Lung (tissue), 12 donors: ENCODE data around the gene NOCT. TPM values are rescaled to one million over a fixed set of nuclear protein-coding genes. Genes with fewer than 3 reads are reported as not detected.

Experiments
- ATAC-seq: fragments of 200-7000 bp; cut with Tn5 transposase; one replicate; pipeline ENCODE4 v1.9.1; 2020; ENCODE audit warnings: moderate number of reproducible peaks; ENCODE audit not compliant: insufficient read depth, low FRiP score
- DNase-seq, 3 donors: peaks; one replicate each; pipeline ENCODE4 v3.0.0-alpha.2; 2013 to 2017
- H3K27ac ChIP-seq, 2 donors: one replicate each; pipeline ENCODE4 v1.5.1; 2013; ENCODE audit warnings: mild to moderate bottlenecking in 2 of 2, moderate library complexity in 2 of 2, control low read depth in 1 of 2, inconsistent platforms in 1 of 2, low read depth in 1 of 2, low read length in 1 of 2
- H3K27me3 ChIP-seq, 3 donors: one replicate each; pipeline ENCODE4 v1.5.1; 2013; ENCODE audit warnings: low read length in 2 of 3; ENCODE audit not compliant: control insufficient read depth in 3 of 3, insufficient read depth in 3 of 3
- H3K36me3 ChIP-seq, 4 donors: one replicate each; pipeline ENCODE4 v1.5.1; 2013; ENCODE audit warnings: low read length in 4 of 4, mild to moderate bottlenecking in 1 of 4, moderate library complexity in 1 of 4; ENCODE audit not compliant: control insufficient read depth in 4 of 4, insufficient read depth in 4 of 4
- H3K4me1 ChIP-seq, 5 donors: one replicate each; pipeline ENCODE4 v1.5.1; 2013; ENCODE audit warnings: low read length in 5 of 5, mild to moderate bottlenecking in 2 of 5, moderate library complexity in 1 of 5; ENCODE audit not compliant: control insufficient read depth in 5 of 5, insufficient read depth in 5 of 5
- H3K4me3 ChIP-seq: one replicate; pipeline ENCODE4 v1.5.1; 2013; ENCODE audit warnings: mild to moderate bottlenecking, control low read depth, moderate library complexity
- H3K9ac ChIP-seq, 2 donors: one replicate each; pipeline ENCODE4 v1.5.1; 2013; ENCODE audit warnings: low read length in 2 of 2, control low read depth in 1 of 2; ENCODE audit not compliant: insufficient read depth in 1 of 2
- H3K9me3 ChIP-seq, 4 donors: one replicate each; pipeline ENCODE4 v1.5.1; 2013; ENCODE audit warnings: low read length in 3 of 4, mild to moderate bottlenecking in 1 of 4, moderate library complexity in 1 of 4; ENCODE audit not compliant: control insufficient read depth in 4 of 4, insufficient read depth in 3 of 4
- CTCF ChIP-seq: IDR thresholded peaks from 2 replicates; pipeline ENCODE4 v1.5.1; 2012; ENCODE audit warnings: mild to moderate bottlenecking; ENCODE audit errors: control extremely low read depth, extremely low read depth
- WGBS, 2 donors: extraction: QIAGEN DNeasy Blood & Tissue Kit; methylation state at CpG; one replicate each; pipeline ENCODE4 v1.1.7; 2013; 5-methylcytosine and 5-hydroxymethylcytosine counted together
- polyA plus RNA-seq, 2 donors: library from polyadenylated mRNA; stranded (reverse); fragments of 200-250 nt; gene quantifications; one replicate each; pipeline ENCODE4 v1.2.1, GENCODE V29; 2013
- total RNA-seq, 2 donors: library from RNA; depleted of rRNA in 1 of 2; stranded (reverse); fragments of >200 nt in 1 of 2; gene quantifications; one replicate each; pipeline ENCODE4 v1.2.1, GENCODE V29; 2014 to 2021
- donor health status: control.
- donor health status: control.
- donor health status: Bipolar disorder and iron deficiency.
- donor health status: healthy.
- donor health status: DM: yes; HTN: yes; CAD: no.

The NOCT gene
- total and polyA plus RNA-seq, 4 donors, result 3.0 to 8.2 (median 5.5) TPM

- 0% methylated on average over 29 to 34 of the region's 34 CpGs for WGBS, 2 donors
- Histone ChIP-seq H3K9ac (peak overlapping the region; percentile 76 to 81), H3K27me3 (no peaks in the 10 kb centered on the region), H3K4me3 (peak overlapping the region; percentile 72), H3K27ac (peak overlapping the region; percentile 91 to 93), H3K36me3 (peaks cover 0 to 7% (median 0%) of the 10 kb centered on the region in 4 donors), H3K9me3 (no peaks in the 10 kb centered on the region), H3K4me1 (peaks cover 0 to 16% (median 0%) of the 10 kb centered on the region in 5 donors)
- peak; percentile 64 for ATAC-seq
- peak; percentile 67 to 75 (median 73) for DNase-seq
- no peak for TF ChIP-seq CTCF
Measured at GRCh38 chr4:139083607-139083955, 68.0 kb downstream of the NOCT start.

GRCh38 chr4:139083956-139084803, 68.6 kb downstream of the NOCT start:
- H3K9ac ChIP-seq, result peak overlapping the region; percentile 84 to 91
- peaks cover 0 to 16% (median 0%) of the 10 kb centered on the region in 5 donors for H3K4me1 ChIP-seq
- H3K27me3 ChIP-seq, result no peaks in the 10 kb centered on the region
- WGBS, 2 donors, result 1% methylated on average over 62 to 68 of the region's 68 CpGs
- no peaks in the 10 kb centered on the region for H3K9me3 ChIP-seq
- peak overlapping the region; percentile 72 for H3K4me3 ChIP-seq
- ATAC-seq, result peak; percentile 84
- H3K27ac ChIP-seq, result peak overlapping the region; percentile 91 to 93
- no peak for TF ChIP-seq CTCF
- peaks cover 0 to 7% (median 0%) of the 10 kb centered on the region in 4 donors for H3K36me3 ChIP-seq
- peak; percentile 92 to 96 (median 94) for DNase-seq

GRCh38 chr4:139084804-139085093, 69.2 kb downstream of the NOCT start:
- H3K9ac ChIP-seq, result peak overlapping the region; percentile 84 to 91
- no peaks in the 10 kb centered on the region for H3K27me3 ChIP-seq
- H3K4me1 ChIP-seq, result peaks cover 0 to 16% (median 0%) of the 10 kb centered on the region in 5 donors
- no peaks in the 10 kb centered on the region for H3K9me3 ChIP-seq
- DNase-seq (no peak), ATAC-seq (no peak)
- 0 to 2% methylated on average over 2 of the region's 2 CpGs for WGBS, 2 donors
- H3K4me3 ChIP-seq, result no peak overlapping the region
- H3K27ac ChIP-seq, result peak overlapping the region in 1 of 2 donors; percentile 91
- H3K36me3 ChIP-seq, result peaks cover 0 to 7% (median 0%) of the 10 kb centered on the region in 4 donors
- TF ChIP-seq CTCF, result no peak
